Fibroblast of peridontal ligament (primary cell): Measurements from ENCODE around the gene EPB41L2.

Experiments used
- DNase-seq: peaks from one replicate; pipeline ENCODE4 v3.0.0-alpha.2; 2010; ENCODE audit errors: extremely low read depth

The EPB41L2 gene

DNA sequence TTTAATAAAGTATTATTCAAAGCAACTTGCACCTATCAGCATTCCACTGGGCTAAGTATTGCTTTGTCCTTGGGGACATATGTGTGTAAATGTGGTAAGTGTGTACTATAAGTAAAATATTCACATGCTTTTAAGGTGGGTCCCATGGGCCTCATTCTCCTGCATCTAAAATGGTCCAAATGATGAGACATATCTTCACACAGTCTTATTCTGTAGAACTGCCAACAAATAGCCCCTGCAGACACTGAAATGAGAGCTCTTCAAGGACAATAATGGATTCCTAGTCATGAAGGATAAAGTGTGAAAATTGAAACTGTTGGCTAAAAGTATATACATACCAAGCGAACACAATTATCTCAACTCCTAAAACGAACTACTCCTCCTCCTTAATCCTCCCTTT is 154.1 kb downstream of the EPB41L2 start:
- no peak for DNase-seq

DNA sequence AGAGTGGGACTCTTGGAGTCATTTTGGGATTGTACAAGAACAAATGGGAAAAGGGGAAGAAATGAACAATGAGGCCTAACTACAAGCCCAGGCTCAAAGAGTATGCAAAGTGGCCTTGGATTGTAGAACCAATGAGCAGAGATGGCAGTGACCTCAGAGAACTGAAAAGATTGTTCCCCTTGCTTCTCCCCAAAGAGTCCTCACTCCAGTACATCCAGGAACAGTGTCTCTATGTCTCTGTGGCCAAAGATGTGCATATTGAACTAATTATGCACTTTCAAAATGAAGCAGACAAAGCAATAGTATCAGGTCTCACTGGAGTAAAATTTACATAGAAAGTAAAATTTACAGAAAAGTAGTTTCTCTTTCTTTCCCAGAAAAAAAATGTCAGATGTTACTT is 154.9 kb downstream of the EPB41L2 start:
- DNase-seq: peak; percentile 65

DNA sequence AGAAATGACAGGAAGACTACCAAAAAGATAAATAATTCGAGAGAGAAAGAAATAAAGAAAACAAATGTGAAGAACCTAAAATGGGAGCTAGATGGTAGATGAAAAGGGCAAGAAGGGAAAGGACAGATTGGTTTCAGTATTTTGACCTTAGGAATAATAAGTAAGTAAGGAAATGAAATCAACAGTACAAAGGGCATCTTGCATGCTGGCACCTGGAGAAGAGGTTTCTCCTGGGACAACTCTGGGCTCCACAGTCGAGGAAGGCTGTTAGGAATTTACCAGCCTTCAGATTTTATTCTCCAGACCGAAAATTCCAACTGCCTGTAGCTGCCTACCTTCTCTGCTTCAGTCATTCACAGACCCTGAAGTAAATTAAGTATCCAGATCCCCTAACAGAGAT is 155.4 kb downstream of the EPB41L2 start:
- DNase-seq: no peak

DNA sequence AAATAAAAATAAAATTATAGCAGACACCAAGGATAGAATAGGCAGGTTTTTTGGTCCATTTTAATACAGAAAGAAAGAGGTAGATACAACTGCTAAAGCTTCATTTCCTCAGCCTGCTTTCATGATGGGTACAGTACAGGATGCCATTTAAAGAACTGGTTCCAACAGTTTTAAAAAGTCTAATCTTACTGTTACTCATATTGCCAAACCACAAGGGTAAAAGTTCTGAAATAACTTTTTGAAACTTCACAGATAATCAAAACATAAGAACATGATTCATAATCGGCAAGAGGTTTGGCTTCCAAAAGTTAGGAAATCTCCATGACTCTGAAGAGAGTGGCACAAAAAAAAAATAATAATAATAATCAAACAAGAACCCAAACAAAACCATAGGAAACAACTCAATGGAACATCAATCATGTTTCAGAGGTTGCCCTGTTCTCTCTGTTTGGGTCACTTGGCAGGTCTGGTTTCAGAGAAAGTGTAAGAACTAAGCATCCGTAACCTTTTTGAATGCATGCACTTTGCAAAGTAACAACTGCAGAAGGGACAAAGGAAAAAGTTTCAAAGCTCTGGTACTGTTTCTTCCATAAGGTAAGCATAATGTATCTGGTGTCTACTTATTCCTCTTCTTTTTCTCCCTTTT is 156.2 kb downstream of the EPB41L2 start:
- peak; percentile 92 for DNase-seq

DNA sequence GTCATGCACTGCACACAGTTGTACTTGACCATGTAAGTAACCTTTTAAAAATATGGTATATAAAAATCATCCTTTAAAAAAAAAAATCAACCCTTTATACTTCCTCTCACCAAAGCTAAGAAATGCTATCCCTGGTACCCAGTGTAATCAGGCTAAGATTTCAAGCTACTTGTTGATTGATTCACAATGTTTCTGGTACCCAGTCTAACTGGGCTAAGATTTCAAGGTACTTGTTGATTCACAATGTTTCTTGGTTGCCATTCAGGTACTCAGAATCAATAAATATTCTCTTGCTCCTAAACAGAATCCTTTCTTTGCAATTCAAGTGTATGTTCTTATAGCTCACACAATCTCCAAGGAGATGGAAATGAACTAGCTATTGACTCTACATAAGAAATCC is 159.4 kb downstream of the EPB41L2 start:
- DNase-seq: no peak

DNA sequence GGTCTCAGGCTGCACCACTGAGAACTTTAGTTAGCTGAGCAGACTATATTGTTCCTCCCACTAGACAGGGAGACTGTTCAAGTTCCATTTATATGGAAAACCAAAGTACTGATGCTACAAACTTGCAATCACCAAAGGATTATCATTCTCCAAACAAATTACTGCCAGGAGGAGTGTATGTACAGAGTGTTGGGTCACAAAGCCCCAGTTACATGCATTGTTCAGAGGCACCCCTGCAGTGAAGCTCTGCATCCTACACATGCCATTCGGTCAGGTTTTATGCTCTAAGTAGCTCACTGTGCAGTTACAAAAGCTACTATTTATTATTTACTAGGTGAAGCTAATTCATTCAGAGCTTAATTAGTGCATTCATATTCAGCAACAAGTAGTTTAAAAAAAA is 160.0 kb downstream of the EPB41L2 start:
- no peak for DNase-seq

DNA sequence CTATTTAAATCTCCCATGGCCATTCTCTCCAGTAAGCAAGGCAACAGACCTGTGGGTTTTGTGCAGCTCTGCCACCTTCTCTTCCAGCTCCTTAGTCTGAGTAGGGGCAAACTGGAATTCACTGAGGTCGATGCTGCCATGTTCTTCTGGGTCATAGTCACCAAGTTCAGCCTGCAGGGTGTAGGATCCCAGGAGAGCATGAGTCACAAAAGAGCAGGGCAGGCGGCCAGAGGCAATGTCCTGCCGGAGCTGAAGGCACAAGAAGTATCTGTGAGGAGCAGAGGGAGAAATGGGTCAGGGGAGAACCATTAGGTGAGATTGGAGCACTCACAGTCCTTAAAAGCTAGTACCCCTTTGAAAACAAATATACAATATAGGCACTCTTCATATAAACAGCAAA is 162.1 kb downstream of the EPB41L2 start:
- peak; percentile 60 for DNase-seq

DNA sequence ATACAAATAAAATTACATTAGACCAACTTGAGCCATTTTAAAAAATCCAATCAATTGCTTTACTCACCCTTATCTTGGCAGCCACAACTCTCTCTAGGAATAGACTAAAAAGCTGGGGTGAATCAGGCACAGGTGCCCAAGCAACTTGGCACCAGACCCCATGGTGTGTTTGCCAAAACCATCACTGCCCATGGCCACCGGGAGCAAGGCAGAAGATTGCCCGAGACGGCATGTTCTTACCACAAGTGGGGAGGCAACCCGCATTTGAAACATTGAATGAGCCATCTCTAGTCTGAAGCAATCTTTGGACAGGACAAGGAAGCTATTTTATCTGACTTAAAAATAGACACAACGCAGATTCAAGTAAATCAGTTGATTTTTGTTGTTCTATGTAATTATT is 166.8 kb downstream of the EPB41L2 start:
- DNase-seq: no peak

DNA sequence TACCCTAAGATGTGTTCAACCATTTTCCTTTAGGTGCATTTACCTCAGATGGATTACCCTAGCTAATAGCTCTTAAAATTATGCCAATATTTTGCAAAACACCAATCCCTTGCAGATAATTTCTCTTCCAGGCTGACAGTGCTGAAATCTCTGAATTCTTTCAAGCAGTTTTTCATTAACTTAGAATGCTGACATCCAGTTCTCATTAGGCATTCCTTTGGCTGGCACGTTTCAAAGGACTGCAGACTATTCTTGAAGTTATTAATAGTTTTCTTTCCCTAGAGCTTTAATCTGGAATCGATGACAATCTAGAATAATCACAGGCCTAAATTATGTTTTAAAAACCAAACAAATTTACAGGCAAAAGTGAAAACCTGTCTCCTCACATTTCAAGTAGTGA is 167.5 kb downstream of the EPB41L2 start:
- no peak for DNase-seq

DNA sequence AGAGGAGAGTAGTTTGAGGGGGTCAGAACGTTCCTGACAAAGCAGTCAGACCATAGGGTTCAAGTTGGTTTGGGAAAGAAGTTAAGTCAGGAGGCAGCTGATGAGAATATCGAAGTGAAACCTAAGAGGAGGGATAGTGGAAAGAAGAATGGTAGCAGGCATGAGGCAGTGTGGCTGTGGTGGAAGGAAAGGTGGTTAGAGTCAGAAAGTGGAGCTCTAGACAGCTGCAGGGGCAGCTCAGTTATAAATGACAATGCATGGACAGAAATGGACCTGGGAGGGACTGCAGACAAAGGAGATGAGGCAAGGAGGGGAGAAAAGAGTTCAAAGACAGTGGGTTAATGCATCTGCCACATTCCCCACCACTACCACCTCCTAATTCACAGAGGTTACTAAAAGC is 169.3 kb downstream of the EPB41L2 start:
- no peak for DNase-seq

DNA sequence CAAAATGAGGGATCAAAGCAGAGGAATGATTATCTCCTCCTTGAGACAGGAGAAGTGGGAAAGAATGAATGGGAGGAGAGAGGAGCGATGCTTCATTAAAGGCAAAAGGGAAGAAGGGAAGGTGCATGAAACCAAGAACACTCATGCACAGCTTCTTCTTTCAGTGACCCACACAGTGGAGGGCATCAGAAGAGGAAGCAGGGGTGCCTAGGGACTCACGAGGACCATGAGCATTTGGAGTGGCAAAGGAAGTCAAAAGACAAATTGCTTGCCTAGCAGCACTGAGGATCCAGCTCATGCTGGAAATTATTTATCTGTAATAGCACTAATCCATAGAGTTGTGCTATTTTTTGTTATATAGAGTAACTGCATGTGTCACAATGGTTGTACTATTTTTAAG is 169.8 kb downstream of the EPB41L2 start:
- DNase-seq: no peak

DNA sequence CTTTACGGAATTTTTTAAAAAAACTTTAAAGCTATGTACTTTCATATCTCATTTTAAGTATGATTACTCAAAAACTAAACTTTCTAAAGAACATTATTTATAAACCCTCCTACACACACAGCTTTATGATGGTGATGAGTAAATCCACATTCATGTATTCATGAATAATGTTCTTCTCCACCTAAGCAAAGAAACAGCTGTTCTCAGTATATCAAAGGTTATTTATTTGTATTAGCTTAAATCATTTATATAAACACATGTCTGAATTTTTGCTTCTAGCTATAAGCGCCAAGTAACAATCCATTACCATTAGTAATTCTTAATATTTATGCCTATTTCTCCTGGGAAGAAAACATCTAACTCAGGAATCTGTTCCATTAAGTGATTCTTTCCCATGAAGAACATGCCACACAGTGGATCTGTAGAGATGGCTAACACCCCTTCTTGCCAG is 172.5 kb downstream of the EPB41L2 start:
- no peak for DNase-seq

DNA sequence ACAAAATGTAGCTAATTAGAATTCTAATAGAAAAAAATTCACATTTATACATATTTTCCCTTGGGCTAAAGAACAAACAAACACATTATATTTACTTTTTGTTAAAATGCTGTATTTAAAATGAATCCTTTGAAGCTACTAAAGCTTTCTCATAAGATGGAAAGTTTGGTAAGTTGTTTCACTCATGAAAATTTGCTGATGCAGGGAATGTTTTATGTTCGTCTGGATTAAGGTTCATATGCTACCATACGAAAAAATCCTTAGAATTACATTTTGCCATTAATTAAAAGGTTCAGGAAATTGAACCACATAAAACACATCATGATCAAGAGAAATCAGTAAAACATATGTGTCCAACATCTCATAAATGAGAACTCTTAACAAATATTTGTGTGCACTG is 173.6 kb downstream of the EPB41L2 start:
- no peak for DNase-seq

DNA sequence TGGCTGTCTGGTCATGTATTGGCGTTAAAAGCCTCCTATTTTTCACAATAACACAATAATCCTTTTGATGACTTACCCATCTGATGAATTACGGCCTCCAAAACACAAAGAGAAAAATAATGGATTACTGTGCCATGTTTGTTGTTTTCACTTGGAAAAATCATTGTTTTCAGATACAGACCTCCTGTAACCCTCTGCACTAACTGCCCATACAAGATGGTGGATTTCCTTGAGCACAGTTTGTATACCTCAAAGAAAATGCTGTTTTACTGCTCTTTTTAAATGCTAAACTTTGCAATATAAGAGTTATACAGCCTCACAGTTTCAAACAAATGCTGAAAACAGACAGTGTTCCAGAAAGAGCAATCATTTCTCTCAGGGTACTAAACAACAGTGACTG is 174.8 kb downstream of the EPB41L2 start:
- DNase-seq: no peak

DNA sequence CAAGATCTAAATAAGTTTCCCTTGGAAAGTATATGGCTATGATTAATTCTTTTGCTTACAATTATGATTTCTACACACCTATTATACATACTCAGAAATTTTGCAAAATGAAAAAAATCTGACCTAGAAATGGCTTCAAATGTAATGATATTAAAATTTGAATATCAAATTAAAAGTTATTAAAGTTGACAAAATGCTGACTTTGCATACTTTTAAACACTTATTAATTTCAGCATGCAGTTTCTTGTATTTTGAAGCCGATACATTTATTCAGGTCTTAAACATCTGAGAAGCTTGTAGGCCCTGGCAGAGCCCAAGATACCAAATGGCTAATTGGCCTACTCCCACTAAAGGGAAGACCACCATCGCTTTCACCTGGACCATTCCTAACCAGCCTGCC is 176.1 kb downstream of the EPB41L2 start:
- DNase-seq: no peak

DNA sequence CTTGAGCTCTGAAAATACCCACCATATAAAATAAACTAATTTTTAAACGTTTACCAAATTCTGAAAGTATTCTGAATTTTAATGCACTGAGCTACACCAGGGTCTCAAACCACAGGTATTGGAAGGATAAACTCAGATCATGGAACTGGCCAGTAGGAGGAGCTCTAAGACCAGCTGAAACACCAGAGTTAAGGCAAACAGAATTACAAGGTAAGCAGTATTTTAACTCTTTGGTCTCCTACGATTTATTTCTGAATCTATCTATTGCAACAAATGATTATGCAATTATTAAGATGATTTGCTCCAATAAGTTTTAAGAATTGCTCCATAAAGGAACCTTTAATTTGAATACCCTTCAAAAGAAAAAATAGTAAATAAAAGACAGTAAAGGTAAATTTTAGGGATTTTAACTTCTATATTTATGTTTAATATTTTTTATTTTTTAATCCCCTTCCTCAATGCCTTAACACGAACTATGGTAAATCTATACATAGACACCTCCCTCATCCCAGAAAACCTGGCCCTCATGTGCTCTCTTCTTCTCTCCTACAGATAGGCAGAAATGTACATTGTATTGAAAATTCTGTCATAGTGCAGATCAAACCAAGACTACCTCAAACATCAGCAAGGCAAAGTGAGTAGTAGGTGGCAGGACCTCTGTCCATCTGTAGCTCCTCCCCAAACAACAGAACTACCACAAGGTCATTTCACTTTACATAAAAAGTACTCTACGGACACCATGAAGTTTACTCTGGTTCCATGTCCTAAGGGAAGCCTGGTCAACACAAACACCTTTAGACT is 177.5 kb downstream of the EPB41L2 start:
- peak; percentile 91 for DNase-seq

DNA sequence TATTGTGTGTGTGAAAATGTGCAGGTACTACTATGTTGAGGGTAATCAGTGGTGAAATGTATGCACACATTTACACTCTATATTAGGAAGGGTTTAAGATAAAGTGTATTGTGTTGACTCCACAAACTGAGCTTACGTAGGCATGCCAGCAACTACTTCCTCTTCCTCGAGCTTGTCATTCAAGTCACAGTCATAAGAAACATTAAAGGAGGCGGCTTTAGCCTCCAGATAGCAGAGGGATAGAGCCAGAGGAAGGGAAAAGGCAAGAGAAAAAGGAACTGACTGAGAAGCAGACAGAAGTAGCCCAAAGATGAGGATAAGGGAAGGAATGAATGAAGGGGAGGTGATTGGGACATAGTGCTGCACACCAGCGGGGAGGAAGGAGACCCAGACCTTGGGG is 180.7 kb downstream of the EPB41L2 start:
- no peak for DNase-seq

DNA sequence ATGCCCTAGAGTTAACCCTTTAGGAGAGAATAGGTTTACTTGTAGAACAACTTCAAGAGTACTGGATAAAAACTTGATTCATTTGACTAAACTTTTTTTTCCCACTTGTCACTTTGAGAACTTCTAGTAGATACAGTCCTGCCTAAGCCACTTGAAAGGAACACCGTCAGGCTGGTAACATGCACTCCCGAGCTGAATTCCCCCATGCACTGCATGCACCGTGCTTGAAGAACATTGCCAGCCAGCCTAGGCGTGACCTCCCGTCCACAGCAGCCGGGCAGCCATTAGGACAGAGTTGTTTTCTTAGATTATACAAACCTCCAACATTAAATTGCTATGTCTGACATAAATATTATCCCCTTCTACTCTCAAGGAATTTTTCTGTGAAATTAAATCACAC is 183.2 kb downstream of the EPB41L2 start:
- DNase-seq: no peak

DNA sequence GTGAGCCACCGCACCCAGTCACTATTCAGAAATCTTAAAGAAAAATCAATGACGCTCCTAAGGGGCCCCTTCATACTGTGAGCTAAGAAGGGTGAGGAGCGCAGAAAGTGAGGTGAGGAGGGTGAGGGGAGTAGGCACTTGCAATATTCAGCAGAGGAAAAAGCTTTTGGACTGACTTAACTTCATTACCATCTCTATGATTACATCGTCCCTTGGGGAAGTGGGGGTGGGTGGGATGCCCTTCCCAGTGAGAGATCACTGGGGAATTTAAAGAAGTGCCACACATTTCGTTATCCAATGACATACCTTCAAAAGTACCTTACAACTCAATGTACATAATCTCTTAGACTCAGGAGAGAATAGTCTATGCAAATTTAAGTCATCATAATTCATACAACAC is 189.3 kb downstream of the EPB41L2 start:
- no peak for DNase-seq

DNA sequence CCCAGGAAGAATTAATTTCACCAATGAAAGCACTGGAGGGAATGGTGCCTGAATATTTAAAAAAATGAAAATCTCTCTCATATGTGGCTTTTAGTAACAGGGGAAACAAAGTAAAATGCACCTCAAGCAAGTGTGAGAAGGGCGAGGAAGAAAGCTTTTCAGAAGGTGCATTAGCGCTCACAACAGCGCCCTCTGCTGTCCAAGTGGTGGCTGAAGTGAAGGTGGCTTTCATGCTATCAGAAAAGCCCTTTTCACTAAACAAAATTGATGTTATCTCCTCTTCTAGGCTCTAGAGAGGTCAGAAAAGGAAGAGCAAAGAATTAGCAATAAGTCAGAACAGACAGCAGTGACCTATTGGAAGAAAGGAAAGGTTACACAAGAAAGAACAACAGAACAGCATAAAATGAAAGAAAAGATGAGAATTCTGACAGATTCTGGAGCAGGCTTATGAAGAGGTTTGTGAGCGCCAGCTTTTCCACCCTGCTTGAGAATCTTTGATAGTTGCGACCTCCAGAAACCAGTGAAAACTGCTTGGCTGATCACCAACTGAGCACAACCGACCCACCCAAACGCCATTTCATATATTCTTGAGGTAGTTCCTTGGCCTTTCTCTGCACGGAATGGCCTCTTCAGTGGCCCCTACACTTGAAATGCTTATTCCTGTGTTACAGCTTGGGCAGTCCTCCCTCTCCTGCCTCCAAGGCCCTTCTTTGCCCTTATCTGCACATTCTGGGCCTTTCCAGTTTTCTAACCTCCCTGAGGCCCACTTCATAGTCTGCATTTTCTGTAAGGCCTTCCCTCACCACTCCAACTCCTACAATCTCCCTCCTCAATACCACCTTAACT is 190.6 kb downstream of the EPB41L2 start:
- DNase-seq: peak; percentile 66

DNA sequence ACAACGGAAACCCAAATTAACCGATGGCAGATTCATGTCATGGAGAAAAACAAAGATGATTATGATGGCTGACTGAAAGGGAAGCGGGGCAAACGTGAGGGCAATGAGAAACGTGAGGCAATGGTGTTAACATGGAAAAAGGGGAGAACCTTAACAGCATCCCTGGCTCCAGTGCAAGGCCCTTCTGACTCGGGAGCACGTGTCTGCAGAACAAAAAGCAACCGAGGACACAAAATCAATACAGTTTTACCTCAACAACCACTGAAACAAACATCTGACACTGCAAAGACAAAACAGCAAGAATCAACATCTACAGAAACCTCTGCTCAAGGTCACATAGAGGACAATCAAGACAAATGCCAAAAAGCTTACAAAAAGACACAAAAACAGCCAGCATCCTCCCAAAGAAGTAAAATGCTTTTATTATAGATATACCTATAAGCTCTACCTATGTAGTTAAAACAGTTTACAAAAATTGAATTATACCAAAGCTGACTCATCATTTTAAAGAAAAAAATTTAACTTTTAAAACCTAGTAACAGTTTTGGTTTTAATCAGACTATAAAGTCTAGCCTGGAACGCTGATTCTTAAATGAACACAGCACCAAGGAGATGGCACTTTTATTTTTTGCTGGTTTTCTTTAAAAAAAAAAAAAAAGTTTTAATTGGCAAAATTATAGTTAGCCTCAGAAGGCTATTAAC is 192.7 kb downstream of the EPB41L2 start:
- DNase-seq: no peak

DNA sequence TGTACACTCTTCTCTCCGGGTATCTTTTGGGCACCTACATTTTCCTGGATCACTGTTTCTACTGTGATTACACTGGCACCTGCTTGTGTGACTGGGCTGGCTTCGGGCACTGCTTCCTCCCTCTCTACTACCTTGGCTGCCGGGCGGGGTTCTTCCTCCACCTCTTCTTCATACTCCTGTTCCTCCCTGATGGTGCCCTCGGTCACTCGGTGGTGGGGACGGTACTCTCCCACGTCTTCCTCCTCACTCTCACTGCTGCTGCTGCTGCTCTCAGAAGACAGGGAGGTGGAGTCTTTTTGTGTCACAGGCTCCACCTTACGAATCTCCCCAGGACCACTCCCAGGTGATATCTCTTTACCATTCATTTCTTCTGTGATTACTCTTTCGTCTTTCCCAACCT is 193.4 kb downstream of the EPB41L2 start:
- DNase-seq: no peak
